HL-60 (cell line): ENCODE measurements around the gene POLG.

Experiments
- GABPA ChIP-seq: IDR thresholded peaks from 2 replicates; pipeline ENCODE4 v1.6.1; 2012; ENCODE audit warnings: low read depth
- POLR2AphosphoS5 ChIP-seq: IDR thresholded peaks from 2 replicates; pipeline ENCODE4 v1.6.1; 2012; ENCODE audit warnings: low read depth
- SPI1 ChIP-seq: IDR thresholded peaks from 2 replicates; pipeline ENCODE4 v1.6.1; 2012; ENCODE audit warnings: low read depth, mild to moderate bottlenecking, borderline replicate concordance
- TF ChIP-seq, protein P1 (sequence below): IDR thresholded peaks from 2 replicates; pipeline ENCODE4 v1.6.1; 2012; ENCODE audit warnings: low read depth; ENCODE audit not compliant: insufficient replicate concordance
- TF ChIP-seq, protein P2 (sequence below): IDR thresholded peaks from one replicate; pipeline ENCODE4 v1.5.1; 2011; ENCODE audit warnings: low read length, control low read depth, inconsistent platforms; ENCODE audit not compliant: insufficient read depth

DNA sequence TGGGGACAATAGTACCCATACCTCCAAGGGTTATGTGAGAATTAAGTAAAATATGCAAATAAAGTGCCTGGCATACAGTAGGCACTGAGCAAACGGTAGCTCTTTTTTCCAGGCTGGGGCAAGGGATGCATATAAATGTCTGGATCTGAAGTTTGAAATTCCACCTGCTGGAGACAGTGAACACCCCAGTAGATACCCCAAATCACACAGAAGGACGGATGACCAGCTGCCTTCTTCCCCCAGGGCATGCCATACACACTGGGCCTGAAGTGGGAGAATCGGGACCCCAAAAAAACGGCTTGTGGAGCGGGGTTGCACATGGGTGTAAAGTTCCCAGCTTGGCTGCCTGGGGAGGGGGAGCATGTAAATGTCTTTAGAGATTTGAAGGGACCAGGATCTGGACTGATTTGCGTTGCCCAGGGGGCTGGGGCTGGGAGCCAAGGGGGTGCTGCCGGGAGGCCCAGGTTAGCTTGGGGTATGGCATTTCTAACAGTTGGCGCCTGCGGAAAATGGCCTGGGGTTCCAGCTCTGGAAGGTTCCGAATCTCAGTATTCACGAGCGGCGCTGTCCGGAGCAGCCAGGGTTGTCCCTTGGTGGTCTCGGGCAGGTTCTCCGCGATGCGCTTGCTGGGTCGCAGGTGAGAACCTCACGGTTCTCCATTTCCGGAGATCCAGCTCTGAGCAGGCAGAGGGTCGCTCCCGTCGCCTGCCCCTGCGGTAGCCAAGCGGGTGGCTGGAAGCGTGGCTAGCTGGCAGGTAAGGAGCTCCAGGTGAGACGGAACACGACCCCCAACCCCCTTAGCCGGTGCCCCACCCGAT, 42.6 kb upstream of the POLG start:
- TF ChIP-seq, protein P1, sequence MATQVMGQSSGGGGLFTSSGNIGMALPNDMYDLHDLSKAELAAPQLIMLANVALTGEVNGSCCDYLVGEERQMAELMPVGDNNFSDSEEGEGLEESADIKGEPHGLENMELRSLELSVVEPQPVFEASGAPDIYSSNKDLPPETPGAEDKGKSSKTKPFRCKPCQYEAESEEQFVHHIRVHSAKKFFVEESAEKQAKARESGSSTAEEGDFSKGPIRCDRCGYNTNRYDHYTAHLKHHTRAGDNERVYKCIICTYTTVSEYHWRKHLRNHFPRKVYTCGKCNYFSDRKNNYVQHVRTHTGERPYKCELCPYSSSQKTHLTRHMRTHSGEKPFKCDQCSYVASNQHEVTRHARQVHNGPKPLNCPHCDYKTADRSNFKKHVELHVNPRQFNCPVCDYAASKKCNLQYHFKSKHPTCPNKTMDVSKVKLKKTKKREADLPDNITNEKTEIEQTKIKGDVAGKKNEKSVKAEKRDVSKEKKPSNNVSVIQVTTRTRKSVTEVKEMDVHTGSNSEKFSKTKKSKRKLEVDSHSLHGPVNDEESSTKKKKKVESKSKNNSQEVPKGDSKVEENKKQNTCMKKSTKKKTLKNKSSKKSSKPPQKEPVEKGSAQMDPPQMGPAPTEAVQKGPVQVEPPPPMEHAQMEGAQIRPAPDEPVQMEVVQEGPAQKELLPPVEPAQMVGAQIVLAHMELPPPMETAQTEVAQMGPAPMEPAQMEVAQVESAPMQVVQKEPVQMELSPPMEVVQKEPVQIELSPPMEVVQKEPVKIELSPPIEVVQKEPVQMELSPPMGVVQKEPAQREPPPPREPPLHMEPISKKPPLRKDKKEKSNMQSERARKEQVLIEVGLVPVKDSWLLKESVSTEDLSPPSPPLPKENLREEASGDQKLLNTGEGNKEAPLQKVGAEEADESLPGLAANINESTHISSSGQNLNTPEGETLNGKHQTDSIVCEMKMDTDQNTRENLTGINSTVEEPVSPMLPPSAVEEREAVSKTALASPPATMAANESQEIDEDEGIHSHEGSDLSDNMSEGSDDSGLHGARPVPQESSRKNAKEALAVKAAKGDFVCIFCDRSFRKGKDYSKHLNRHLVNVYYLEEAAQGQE = no peak
- TF ChIP-seq, protein P2, sequence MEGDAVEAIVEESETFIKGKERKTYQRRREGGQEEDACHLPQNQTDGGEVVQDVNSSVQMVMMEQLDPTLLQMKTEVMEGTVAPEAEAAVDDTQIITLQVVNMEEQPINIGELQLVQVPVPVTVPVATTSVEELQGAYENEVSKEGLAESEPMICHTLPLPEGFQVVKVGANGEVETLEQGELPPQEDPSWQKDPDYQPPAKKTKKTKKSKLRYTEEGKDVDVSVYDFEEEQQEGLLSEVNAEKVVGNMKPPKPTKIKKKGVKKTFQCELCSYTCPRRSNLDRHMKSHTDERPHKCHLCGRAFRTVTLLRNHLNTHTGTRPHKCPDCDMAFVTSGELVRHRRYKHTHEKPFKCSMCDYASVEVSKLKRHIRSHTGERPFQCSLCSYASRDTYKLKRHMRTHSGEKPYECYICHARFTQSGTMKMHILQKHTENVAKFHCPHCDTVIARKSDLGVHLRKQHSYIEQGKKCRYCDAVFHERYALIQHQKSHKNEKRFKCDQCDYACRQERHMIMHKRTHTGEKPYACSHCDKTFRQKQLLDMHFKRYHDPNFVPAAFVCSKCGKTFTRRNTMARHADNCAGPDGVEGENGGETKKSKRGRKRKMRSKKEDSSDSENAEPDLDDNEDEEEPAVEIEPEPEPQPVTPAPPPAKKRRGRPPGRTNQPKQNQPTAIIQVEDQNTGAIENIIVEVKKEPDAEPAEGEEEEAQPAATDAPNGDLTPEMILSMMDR = no peak
- no peak for TF ChIP-seq SPI1
- no peak for TF ChIP-seq POLR2AphosphoS5
- TF ChIP-seq GABPA = no peak
